Measurements from ENCODE around the gene TTC9.

DNA sequence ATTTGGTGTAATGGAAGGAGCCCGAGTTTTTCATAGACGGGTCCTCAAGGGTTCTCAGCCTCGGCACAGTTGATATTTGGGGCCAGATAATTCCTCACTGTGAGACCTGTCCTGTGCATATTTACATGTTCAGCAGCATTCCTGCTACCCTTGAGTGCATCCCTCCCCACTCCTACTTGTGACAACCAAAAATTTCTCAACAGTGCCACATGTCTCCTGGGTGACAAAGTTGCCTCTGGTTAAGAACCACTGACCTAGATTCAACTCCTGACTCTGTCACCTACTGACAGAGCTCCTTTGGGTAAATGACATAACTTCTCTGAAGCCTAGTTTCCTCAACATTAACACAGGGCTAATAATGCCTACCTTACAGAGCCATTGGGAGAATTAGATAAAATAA lies 60.4 kb downstream of the TTC9 start:
- TF ChIP-seq CTCF (IDR thresholded peaks at IDR 0.05) = no peak
- TF ChIP-seq POLR2A (IDR thresholded peaks at IDR 0.05) = no peak

All from testis (tissue), 2 donors.